Lower leg skin (tissue), 4 donors: ENCODE measurements around the gene CMSS1. TPM values are rescaled to one million over a fixed set of nuclear protein-coding genes. Genes with fewer than 3 reads are reported as not detected.

Experiments used
- DNase-seq, 2 donors: peaks; one replicate each; pipeline ENCODE4 v3.0.0-alpha.2; 2019; ENCODE audit warnings: low spot score in 2 of 2
- H3K4me3 ChIP-seq: fragments of 200-600 bp; sonication (generic); 2 replicates; pipeline ENCODE4 v1.5.1; 2017; ENCODE audit warnings: mild to moderate bottlenecking, low read depth; ENCODE audit not compliant: poor library complexity, severe bottlenecking
- CTCF ChIP-seq, 3 donors: fragments of 450-650 bp; IDR thresholded peaks; one replicate each; pipeline ENCODE4 v1.5.1; 2016; ENCODE audit warnings: antibody characterized with exemption in 3 of 3, mild to moderate bottlenecking in 3 of 3, moderate library complexity in 2 of 3
- POLR2A ChIP-seq, 2 donors: fragments of 450-650 bp; IDR thresholded peaks; one replicate each; pipeline ENCODE4 v1.6.1; 2016 to 2017; ENCODE audit warnings: antibody characterized with exemption in 2 of 2, mild to moderate bottlenecking in 1 of 2, moderate library complexity in 1 of 2
- WGBS, 2 donors: methylation state at CpG; one replicate each; pipeline ENCODE4 v1.1.5; 2018; 5-methylcytosine and 5-hydroxymethylcytosine counted together
- intact Hi-C: fragments of 100-400 bp; cut with DNase I; formaldehyde crosslinking; loops from one replicate; pipeline ENCODE4 v1.15.0; 2023; ENCODE audit warnings: low total_unique reads
- total RNA-seq, 4 donors: library from RNA; depleted of rRNA; stranded (reverse); fragments of >200 nt; gene quantifications; one replicate each; pipeline ENCODE4 v1.1.0, GENCODE V29; 2016

CMSS1 gene
- total RNA-seq, 4 donors from 2014 or later, result 3.7 to 13.2 (median 7.5) TPM

GRCh38 chr3:100023595-100023994 is 205.9 kb downstream of the CMSS1 start:
- 44 to 56% methylated on average over 1 of the region's 1 CpG for WGBS, 2 donors
- TF ChIP-seq CTCF (IDR thresholded peaks at IDR 0.05) (no peak), POLR2A (IDR thresholded peaks at IDR 0.05) (no peak)
- DNase-seq, result no peak
- no peak overlapping the region for H3K4me3 ChIP-seq
- intact Hi-C loops, result no loop called here

- DNase-seq, result no peak
- no peak for TF ChIP-seq POLR2A (IDR thresholded peaks at IDR 0.05)
- no peak for TF ChIP-seq CTCF (IDR thresholded peaks at IDR 0.05)
- H3K4me3 ChIP-seq, result no peak overlapping the region
- 33 to 48% methylated on average over 7 of the region's 7 CpGs for WGBS, 2 donors
- intact Hi-C loops, result no loop called here
These were observed 207.1 kb downstream of the CMSS1 start for GRCh38 chr3:100024520-100025303.

- WGBS, 2 donors, result 72 to 74% methylated on average over 1 of the region's 1 CpG
These were observed 209.7 kb downstream of the CMSS1 start for GRCh38 chr3:100027321-100027720.

GRCh38 chr3:100029052-100029451 is 211.4 kb downstream of the CMSS1 start:
- intact Hi-C loops, result no loop called here

More at GRCh38 chr3:100027321-100027720, 209.7 kb downstream of the CMSS1 start:
- TF ChIP-seq CTCF (IDR thresholded peaks at IDR 0.05), result no peak
- no peak for TF ChIP-seq POLR2A (IDR thresholded peaks at IDR 0.05)
- DNase-seq, result no peak
- no peak overlapping the region for H3K4me3 ChIP-seq
- intact Hi-C loops, result no loop called here

GRCh38 chr3:100029689-100030088 is 212.0 kb downstream of the CMSS1 start:
- intact Hi-C loops, result no loop called here
- 69 to 71% methylated on average over 2 of the region's 2 CpGs for WGBS, 2 donors

More at GRCh38 chr3:100029052-100029451, 211.4 kb downstream of the CMSS1 start:
- DNase-seq, result no peak
- TF ChIP-seq CTCF (IDR thresholded peaks at IDR 0.05) (no peak), POLR2A (IDR thresholded peaks at IDR 0.05) (no peak)
- WGBS, 2 donors, result 98% methylated on average over 1 of the region's 1 CpG
- no peak overlapping the region for H3K4me3 ChIP-seq

More at GRCh38 chr3:100029689-100030088, 212.0 kb downstream of the CMSS1 start:
- no peak overlapping the region for H3K4me3 ChIP-seq
- no peak for DNase-seq
- TF ChIP-seq CTCF (IDR thresholded peaks at IDR 0.05), result no peak
- no peak for TF ChIP-seq POLR2A (IDR thresholded peaks at IDR 0.05)
